ENCODE measurements around the gene HCCS. TPM values are rescaled to one million over a fixed set of nuclear protein-coding genes. Genes with fewer than 3 reads are reported as not detected.

Gene HCCS
- total RNA-seq, 4 donors from 2014 or later = 10.4 to 25.2 (median 21.1) TPM

DNA sequence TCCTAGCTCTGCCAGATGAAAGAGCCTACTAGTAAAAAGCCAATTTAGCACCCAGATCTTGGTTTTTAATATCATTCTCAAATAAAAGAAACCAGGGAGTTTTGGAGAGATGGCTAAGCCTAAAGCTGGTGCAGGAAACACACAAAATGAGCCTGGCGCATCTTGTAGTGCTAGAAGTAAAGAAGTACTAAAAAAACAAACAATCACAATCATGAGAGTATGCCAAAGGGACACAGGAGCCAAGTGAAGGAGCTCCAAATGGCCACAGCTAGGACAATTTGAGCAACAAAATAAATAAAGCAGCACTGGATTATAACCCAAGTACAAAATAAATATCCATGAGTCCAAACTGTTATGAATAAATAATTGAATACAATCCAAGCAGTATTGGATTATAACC lies 37.8 kb upstream of the HCCS start:
- in situ Hi-C loops (cut with MboI; ENCODE audit: low sequenced_read_pairs in 4 of 4) = no loop called here
- no peaks in the 10 kb centered on the region for H3K4me1 ChIP-seq
- no peaks in the 10 kb centered on the region for H3K36me3 ChIP-seq
- no peak for DNase-seq
- no peak for TF ChIP-seq POLR2A (IDR thresholded peaks at IDR 0.05)
- TF ChIP-seq, protein P1, sequence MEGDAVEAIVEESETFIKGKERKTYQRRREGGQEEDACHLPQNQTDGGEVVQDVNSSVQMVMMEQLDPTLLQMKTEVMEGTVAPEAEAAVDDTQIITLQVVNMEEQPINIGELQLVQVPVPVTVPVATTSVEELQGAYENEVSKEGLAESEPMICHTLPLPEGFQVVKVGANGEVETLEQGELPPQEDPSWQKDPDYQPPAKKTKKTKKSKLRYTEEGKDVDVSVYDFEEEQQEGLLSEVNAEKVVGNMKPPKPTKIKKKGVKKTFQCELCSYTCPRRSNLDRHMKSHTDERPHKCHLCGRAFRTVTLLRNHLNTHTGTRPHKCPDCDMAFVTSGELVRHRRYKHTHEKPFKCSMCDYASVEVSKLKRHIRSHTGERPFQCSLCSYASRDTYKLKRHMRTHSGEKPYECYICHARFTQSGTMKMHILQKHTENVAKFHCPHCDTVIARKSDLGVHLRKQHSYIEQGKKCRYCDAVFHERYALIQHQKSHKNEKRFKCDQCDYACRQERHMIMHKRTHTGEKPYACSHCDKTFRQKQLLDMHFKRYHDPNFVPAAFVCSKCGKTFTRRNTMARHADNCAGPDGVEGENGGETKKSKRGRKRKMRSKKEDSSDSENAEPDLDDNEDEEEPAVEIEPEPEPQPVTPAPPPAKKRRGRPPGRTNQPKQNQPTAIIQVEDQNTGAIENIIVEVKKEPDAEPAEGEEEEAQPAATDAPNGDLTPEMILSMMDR (IDR thresholded peaks at IDR 0.05 in 4 of 5, conservative IDR thresholded peaks at IDR 0.05 in 1 of 5) = no peak
- no peaks in the 10 kb centered on the region for H3K27me3 ChIP-seq
- H3K9me3 ChIP-seq = no peaks in the 10 kb centered on the region
- no peak overlapping the region for H3K4me3 ChIP-seq
- intact Hi-C loops (cut with DNase I; ENCODE audit: low total_unique reads) = no loop called here
- no peak overlapping the region for H3K27ac ChIP-seq
- no peak for ATAC-seq

DNA sequence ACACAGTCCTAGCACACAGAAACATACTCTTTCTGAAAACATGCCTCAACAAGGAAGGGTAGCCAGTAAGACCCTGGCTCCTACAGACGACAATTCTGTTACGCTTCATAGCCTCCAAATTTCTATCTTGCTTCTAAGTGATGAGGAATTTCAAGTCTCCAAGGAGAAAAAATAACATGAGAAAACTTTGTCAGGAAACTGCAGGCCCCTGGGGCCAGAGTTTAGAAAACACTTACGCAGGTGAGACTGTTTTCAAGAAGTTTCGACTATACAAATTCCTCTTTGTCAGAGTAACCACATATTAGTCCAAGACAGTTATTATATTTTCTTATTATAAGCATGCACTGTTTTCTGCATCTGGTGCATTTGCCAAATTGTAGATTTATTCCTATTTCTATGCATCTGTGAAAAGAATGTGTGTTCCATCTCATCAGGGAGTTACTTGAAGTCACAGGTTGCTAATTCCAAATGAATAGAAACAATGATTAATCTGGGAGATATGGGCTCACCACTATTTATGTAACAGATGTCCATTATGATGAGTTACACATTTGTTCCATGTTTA lies 30.3 kb upstream of the HCCS start:
- no peaks in the 10 kb centered on the region for H3K36me3 ChIP-seq
- intact Hi-C loops (cut with DNase I; ENCODE audit: low total_unique reads) = no loop called here
- TF ChIP-seq, protein P1 (IDR thresholded peaks at IDR 0.05 in 4 of 5, conservative IDR thresholded peaks at IDR 0.05 in 1 of 5) = no peak
- no peak for TF ChIP-seq POLR2A (IDR thresholded peaks at IDR 0.05)
- in situ Hi-C loops (cut with MboI; ENCODE audit: low sequenced_read_pairs in 4 of 4) = no loop called here
- no peaks in the 10 kb centered on the region for H3K4me1 ChIP-seq
- no peak overlapping the region for H3K4me3 ChIP-seq
- no peaks in the 10 kb centered on the region for H3K9me3 ChIP-seq
- H3K27me3 ChIP-seq = no peaks in the 10 kb centered on the region
- no peak overlapping the region for H3K27ac ChIP-seq
- DNase-seq (no peak), ATAC-seq (no peak)

DNA sequence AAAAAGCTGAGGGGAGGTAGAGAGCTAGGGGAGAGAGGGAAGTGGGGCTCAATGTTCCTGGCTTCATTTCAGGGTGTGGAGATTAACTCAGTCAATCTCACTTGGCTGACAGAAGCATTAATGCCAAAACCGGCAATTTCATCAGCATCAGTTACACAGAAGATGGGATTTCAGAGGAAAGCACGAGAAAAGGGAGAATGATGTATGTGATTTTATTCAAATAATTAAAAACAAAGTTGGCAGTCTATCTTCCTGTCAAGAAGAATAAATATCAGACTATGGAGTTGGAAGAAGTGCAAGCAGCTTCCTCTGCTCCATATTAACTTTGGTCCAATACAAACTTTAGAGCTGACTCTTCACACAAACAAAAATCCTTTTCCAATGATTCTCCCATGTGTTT lies 29.6 kb upstream of the HCCS start:
- Histone ChIP-seq H3K36me3 (no peaks in the 10 kb centered on the region), H3K4me3 (no peak overlapping the region), H3K9me3 (no peaks in the 10 kb centered on the region), H3K27me3 (no peaks in the 10 kb centered on the region), H3K27ac (no peak overlapping the region), H3K4me1 (no peaks in the 10 kb centered on the region)
- intact Hi-C loops (cut with DNase I; ENCODE audit: low total_unique reads) (no loop called here), in situ Hi-C loops (cut with MboI; ENCODE audit: low sequenced_read_pairs in 4 of 4) (no loop called here)
- DNase-seq (no peak), ATAC-seq (no peak)
- no peak for TF ChIP-seq POLR2A (IDR thresholded peaks at IDR 0.05)
- TF ChIP-seq, protein P1 (IDR thresholded peaks at IDR 0.05 in 4 of 5, conservative IDR thresholded peaks at IDR 0.05 in 1 of 5) = no peak

DNA sequence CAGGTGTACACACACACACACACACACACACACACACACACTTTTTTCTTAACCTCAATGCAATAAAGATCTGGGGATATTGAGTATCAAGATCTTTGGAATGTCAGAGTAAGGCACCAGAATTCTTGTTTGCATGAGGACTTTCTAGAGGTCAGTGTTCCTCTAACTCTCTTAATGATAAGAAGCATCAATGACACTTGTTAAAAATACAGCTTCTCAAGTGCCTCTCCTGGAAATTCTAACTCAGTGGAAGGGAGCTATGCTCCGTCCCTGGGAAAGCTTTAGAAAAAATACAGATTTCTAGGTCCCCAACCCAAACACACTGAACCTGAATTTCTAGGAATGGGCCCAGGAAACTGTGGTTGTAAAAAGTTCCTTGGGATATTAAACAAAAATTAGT lies 25.8 kb upstream of the HCCS start:
- TF ChIP-seq POLR2A (IDR thresholded peaks at IDR 0.05) = no peak
- TF ChIP-seq, protein P1 (IDR thresholded peaks at IDR 0.05 in 4 of 5, conservative IDR thresholded peaks at IDR 0.05 in 1 of 5) = no peak
- DNase-seq = no peak
- intact Hi-C loops (cut with DNase I; ENCODE audit: low total_unique reads) = no loop called here
- H3K27me3 ChIP-seq = no peaks in the 10 kb centered on the region
- H3K4me3 ChIP-seq = no peak overlapping the region
- H3K9me3 ChIP-seq = peaks cover 0 to 8% (median 0%) of the 10 kb centered on the region in 3 donors
- ATAC-seq = no peak
- in situ Hi-C loops (cut with MboI; ENCODE audit: low sequenced_read_pairs in 4 of 4) = no loop called here
- H3K4me1 ChIP-seq = no peaks in the 10 kb centered on the region
- H3K36me3 ChIP-seq = no peaks in the 10 kb centered on the region
- no peak overlapping the region for H3K27ac ChIP-seq

DNA sequence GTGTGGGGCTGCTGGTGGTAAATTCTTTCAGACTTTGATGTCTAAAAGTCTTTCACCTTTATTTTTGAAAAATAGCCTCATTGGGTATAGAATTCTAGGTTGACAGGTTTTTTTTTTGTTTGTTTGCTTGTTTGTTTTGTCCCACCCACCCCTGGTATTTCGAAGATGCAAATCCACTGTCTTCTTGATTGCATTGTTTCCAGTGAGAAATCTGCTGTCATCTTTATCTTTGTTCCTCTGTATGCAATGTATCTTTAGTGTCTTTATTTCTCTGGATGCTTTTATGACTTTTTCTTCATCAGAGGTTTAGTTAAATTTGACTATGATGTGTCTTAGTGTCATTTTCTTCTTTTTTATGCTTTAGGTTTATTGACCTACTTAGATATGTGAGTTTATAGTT lies 21.3 kb upstream of the HCCS start:
- no peak for TF ChIP-seq POLR2A (IDR thresholded peaks at IDR 0.05)
- TF ChIP-seq, protein P1 (IDR thresholded peaks at IDR 0.05 in 4 of 5, conservative IDR thresholded peaks at IDR 0.05 in 1 of 5) = no peak
- in situ Hi-C loops (cut with MboI; ENCODE audit: low sequenced_read_pairs in 4 of 4) (no loop called here), intact Hi-C loops (cut with DNase I; ENCODE audit: low total_unique reads) (no loop called here)
- ATAC-seq = no peak
- H3K27me3 ChIP-seq = peaks cover 0 to 3% (median 0%) of the 10 kb centered on the region in 3 donors
- no peaks in the 10 kb centered on the region for H3K4me1 ChIP-seq
- H3K4me3 ChIP-seq = no peak overlapping the region
- H3K27ac ChIP-seq = no peak overlapping the region
- DNase-seq = no peak
- H3K9me3 ChIP-seq = peaks cover 0 to 11% (median 0%) of the 10 kb centered on the region in 3 donors
- H3K36me3 ChIP-seq = no peaks in the 10 kb centered on the region
